GM21515 (cell line): Measurements from ENCODE around the gene KYAT1.
A peak's percentile ranks its signal among the peaks of the same experiment; 100 is the strongest.

Experiments used
- ATAC-seq: cut with Tn5 transposase; IDR thresholded peaks from one replicate; pipeline ENCODE4 v1.9.1; 2021; ENCODE audit not compliant: unreplicated experiment

Gene KYAT1

DNA sequence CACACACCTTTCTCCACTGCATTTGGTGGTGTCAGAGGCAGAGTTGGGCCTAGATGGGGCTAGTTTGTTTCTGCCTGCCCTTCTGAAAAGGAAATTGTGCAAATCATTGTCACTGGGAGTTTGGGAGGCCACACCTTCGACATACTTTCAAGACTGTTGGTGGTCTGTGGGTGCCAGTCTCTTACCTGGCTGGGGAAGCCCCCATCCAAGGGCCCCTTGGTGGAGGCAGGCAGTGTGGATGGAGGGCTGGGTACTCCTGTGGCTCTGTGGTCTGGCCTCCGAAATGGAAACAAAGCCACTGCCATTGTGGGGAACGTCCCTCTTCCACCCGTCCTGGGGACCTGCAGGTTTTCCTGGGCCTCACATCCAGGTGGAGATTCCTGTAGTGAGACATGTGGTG, 28.1 kb upstream of the KYAT1 start:
- ATAC-seq = no peak

DNA sequence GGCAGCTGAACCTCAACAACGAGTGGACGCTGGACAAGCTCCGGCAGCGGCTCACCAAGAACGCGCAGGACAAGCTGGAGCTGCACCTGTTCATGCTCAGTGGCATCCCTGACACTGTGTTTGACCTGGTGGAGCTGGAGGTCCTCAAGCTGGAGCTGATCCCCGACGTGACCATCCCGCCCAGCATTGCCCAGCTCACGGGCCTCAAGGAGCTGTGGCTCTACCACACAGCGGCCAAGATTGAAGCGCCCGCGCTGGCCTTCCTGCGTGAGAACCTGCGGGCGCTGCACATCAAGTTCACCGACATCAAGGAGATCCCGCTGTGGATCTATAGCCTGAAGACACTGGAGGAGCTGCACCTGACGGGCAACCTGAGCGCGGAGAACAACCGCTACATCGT, 26.6 kb upstream of the KYAT1 start:
- ATAC-seq = no peak

GRCh38 chr9:128906741-128907140, 25.0 kb upstream of the KYAT1 start:
- ATAC-seq = no peak

- no peak for ATAC-seq
Measured at GRCh38 chr9:128905964-128906363, 24.2 kb upstream of the KYAT1 start.

GRCh38 chr9:128903871-128904620, 22.3 kb upstream of the KYAT1 start:
- no peak for ATAC-seq

- ATAC-seq = no peak
Measured at GRCh38 chr9:128903079-128903461, 21.3 kb upstream of the KYAT1 start.

DNA sequence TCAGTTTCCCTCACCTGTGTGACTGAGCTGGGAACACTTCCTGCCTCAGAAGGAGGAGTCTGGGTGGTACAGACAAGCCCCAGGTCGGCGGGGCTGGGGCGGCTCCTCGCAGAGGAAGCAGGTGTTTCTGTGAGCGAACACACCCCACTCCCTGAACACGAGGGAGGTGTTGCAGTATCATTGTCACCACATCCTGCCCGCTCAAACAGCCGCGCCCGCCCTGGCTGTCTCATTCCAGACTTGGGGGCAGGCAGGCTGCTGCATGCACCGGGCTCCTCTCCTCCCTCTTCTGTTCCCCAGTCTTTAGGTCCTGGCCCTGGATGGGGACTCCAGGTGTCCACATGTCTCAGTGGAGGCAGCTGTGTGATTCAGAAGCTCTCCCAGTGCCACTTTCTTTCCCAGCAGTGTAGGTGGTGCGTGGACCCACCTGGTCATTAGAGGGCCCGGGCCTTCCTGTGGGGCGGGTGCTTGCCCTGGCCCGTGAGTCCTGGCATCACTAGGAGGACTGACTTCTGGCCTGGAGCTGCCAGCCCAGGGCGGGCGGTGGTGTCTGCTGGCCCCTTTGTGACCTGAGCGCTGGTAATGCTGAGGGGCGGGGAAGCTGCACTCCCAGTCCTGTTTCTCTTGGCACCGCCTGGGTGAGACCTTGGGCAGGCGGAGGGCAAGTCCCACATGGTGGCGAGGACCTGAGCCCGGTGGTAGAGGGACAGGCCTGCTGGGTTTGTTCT, 20.8 kb upstream of the KYAT1 start:
- ATAC-seq = peak; percentile 79

GRCh38 chr9:128901822-128902221, 20.1 kb upstream of the KYAT1 start:
- peak; percentile 13 for ATAC-seq

DNA sequence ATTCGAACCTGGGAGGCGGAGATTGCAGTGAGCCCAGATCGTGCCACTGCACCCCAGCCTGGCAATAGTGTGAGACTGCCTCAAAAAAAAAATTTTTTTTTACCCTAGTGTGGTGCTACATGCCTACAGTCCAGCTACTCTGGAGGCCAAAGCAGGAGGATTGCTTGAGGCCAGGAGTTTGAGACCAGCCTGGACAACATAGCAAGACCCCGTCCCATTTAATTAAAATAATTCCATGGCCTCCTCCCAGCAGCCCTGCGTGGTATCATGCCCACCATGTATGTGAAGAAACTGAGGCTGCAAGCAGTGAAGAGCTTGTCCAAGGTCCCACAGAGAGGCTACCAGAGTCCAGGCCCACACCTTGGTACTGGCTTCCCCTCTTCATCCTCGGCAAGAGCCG, 19.6 kb upstream of the KYAT1 start:
- no peak for ATAC-seq

- ATAC-seq = no peak
Measured at GRCh38 chr9:128899566-128900322, 18.0 kb upstream of the KYAT1 start.

DNA sequence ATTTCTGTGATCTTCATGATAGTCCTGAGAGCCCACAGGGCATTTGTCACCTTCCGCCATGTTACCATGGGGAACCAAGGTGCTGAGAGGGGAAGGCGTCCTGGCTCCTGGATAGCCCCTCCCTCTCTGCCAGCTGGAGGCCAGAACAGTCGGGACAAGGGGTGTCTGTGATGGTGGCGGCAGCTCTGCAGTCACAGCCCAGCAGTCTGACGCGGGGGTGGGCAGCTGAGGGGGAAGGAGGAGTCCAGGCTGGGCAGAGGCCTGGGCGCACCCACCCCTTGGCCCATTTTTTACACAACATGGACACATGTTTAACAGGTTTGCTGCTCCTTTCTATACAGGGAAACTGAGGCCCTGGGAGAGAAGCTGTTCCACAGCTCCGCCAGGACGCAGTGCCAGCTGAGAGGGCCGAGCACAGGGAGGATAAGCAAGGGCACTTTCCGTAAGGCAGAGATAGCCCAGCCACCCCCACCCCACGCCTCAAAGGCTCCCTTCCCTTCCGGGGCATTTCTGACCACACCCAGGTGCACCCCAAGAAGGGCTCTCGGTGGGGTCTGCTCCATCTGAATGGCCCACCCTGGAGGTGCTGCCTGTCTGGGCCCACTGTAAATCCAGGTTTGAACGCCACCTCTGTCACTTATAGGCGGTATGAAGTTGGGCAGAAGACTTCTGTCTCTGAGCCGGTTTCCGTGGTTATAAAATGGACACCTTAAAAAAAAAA, 17.3 kb upstream of the KYAT1 start:
- no peak for ATAC-seq

- no peak for ATAC-seq
Measured at GRCh38 chr9:128898382-128898781, 16.6 kb upstream of the KYAT1 start.

DNA sequence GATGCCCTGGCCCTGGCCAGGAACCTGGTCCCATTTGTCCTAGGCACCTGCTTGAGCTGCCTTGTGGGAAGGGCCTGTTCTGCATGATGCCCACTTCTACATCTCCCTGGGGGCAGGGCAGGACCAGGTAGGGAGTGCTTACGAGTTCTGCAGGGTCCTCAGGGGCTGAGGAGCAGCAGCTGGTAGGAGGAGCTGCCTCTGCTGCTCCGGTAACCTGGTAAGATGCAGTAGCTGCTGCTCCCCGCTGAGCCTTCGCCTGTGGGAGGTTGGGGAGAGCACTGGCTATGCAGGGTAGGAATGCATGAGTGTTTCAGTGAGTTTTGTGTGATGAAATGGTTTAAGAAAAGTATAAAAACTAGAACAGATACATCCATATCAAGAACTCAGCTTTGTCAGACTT, 13.8 kb upstream of the KYAT1 start:
- ATAC-seq = no peak

DNA sequence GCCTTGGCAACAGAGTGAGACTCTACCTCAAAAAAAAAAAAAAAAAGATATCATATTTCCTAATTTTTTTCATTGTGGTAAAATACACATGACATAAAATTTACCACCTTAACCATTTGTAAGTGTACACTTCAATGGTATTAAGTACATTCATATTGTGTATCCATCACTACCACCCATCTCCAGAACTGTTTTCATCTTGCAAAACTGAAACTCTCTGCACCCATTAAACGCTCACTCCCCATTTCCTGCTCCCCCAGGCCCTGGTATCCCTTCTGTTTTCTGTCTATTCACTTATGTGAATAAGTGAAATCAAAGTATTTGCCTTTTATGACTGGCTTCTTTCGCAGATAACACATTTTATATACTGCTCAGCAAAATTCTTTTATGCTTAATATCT, 13.0 kb upstream of the KYAT1 start:
- no peak for ATAC-seq

DNA sequence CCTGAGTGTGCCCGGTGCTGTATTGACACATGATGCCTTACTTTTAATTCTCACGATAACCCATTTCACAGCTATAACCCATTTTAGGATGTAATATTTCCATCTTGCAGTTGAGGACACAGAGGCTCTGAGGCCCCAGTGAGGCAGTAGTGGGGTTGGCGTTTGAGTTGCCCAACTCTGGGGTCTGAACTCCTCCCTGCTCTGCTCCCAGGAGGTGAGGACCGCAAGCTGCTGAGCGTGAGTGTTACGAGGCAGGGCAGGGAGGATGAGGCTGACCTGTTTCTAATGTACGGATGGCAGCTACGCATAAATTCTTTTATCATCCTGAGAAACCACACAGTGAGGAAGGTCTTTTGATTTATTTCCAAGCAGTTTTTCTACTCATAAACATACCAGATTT, 11.6 kb upstream of the KYAT1 start:
- ATAC-seq = no peak

- ATAC-seq = no peak
Measured at GRCh38 chr9:128892221-128892921, 10.6 kb upstream of the KYAT1 start.

DNA sequence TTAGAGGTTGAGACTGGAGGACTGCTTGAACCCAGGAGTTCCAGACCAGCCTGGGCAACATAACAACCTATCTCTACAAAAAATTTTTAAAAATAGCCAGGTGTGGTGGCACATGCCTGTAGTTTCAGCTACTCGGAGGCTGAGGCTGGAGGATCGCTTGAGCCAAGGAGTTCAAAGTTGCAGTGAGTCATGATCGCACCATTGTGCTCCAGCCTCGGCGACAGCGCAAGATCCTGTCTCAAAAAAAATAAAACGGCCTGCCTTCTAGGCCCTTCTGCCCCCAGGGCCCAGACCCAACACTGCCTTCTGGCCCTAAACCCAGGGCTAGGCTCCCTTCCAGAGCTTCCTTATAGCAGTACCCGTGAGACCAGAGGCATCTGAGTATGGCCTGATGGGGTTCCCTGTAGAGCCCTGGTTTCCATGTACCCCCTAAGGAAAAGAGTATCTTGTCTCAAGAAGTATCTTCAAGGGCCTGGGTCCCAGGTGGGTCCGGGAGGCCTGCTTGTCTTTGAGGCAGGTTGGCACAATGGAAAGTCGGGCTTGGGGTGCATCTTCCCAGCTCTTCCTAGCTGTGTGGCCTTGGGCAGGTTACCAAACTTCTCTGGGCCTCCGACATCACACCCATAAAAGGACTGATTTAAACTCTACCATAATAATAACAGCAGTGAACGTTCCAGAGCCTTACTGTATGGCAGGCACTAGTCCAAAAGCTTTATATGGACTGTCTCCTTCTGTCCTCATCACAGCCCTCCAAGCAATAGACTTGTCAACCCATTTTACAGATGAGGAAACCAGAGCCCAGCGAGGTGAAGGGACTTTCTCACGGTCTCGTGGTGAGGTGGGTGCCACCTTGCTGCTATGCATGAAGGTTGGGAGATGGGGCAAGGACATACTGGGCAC, 9.8 kb upstream of the KYAT1 start:
- ATAC-seq = no peak

- ATAC-seq = no peak
Measured at GRCh38 chr9:128887914-128888350, 6.2 kb upstream of the KYAT1 start.

DNA sequence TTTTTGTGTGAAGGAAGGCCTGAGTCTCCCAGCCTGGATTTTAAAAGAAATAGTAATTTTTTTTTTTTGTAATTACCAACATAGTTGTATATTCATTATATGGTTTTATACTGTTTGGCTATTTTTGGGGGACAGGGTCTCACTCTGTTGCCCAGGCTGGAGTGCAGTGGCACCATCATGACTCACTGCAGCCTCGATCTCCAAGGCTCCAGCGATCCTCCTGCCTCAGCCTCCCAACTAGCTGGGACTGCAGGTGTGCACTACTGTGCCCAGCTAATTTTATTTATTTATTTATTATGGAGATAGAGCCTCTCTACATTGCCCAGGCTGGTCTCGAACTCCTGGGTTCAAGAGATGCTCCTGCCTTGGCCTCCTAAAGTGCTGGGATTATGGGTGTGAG, 5.3 kb upstream of the KYAT1 start:
- ATAC-seq = no peak
